UCSD-AML1 (cell line): ENCODE results near the gene IL7R.
"Not testable (repeated sequence)": the region's sequence is repeated elsewhere in the genome, so short reads cannot be mapped to it uniquely, and the experiment has no call there.

Experiments
- DNase-seq: peaks from one replicate; lab custom pipeline; 2025; ENCODE audit not compliant: unreplicated experiment; lab: John Stamatoyannopoulos, UW

The IL7R gene

DNA sequence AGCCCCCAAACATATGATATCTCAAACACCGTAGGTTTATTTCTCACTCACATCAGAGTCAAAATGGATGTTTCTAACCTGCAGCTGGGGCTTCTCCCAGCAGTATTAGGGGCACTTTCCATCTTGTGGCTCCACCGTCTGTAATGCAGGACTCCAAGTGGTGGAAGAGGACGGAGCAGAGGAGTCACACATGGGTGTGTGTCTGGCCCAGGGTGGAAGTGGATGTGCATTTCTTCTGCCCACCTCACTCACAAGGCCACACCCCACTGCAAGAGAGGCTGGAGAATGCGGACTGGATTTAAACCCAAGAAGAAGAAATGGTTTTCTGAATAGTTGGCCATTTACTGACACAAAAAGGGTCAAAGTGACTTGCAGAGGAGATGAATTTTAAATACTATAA lies 13.9 kb downstream of the IL7R start:
- DNase-seq, result no peak

DNA sequence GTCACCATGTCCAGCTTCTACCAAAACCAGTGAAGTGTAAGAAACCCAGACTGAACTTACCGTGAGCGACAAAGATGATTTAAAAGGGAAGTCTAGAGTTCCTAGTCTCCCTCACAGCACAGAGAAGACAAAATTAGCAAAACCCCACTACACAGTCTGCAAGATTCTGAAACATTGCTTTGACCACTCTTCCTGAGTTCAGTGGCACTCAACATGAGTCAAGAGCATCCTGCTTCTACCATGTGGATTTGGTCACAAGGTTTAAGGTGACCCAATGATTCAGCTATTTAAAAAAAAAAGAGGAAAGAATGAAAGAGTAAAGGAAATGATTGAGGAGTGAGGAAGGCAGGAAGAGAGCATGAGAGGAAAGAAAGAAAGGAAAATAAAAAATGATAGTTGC lies 19.8 kb downstream of the IL7R start:
- no peak for DNase-seq

DNA sequence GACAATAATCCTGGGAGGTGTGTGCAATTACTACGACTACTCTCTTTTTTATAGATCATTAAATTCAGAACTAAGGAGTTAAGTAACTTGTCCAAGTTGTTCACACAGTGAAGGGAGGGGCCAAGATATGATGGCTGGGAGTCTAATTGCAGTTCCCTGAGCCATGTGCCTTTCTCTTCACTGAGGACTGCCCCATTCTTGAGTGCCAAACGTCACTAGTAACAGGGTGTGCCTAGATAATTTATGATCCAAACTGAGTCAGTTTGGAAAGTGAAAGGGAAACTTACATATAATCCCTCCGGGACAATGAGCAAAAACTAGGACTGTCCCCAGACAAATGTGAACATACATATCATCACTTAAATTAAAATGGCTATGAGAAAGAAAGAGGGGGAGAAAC lies 20.2 kb downstream of the IL7R start:
- no peak for DNase-seq

DNA sequence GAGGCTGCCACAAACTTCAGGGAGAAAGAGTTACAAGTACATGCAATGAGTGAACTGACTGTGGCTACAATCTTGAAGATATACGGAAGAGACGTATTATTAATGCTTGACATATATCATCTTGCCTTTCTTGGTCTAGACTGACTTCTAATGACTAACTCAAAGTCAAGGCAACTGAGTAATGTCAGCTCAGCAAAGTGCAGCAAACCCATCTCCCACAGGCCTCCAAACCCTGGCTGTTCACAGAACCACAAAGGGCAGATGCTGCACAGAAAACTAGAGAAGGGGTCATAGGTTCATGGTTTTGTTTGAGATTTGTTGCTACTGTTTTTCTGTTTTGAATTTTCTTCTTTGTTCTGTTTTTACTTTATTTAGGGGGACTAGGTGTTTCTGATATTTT lies 21.0 kb downstream of the IL7R start:
- no peak for DNase-seq

DNA sequence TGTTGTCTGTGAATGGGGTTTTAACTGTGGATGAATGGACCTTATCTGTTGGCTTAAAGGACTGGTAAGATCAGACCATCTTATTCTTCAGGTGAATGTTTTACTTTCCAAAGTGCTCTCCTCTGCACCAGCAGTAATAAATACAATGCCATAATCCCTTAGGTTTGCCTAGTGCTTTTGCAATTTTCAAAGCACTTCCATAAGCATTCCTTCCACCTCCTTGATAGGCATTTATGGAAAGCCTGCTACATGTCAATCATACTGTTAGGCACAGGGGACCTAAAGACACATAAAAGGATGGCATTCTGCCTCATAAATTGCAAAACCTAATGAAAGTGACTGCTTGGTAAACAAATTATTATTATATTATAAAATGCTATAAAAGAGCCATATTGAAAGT lies 21.4 kb downstream of the IL7R start:
- DNase-seq, result no peak

DNA sequence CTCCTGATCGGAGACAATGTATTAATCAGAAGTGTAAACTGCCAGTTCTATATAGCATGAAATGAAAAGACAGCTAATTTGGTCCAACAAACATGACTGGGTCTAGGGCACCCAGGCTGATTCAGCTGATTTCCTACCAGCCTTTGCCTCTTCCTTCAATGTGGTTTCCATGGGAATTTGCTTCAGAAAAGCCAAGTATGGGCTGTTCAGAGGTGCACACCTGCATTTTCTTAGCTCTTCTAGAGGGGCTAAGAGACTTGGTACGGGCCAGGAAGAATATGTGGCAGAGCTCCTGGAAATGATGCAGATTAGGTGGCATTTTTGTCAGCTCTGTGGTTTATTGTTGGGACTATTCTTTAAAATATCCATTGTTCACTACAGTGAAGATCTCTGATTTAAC lies 22.4 kb downstream of the IL7R start:
- DNase-seq, result no peak

DNA sequence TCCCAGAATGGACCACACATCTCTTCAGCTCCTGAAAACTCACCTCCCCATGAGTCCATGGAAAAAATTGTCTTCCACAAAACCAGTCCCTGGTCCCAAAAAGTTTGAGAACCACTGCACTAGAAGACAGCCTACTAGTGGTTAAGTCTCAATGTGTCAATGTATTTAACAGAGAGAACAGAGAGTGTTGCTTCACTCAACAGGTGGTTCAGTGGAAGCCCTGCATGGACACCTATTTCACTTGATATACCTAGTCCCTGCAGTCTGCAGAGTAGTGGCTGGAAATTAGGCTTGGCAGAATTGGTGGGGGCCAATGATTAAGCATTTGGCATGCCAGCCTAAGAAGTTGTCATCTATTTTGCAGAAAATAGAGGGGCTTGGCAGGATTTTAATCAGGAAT lies 23.0 kb downstream of the IL7R start:
- DNase-seq, result no peak

DNA sequence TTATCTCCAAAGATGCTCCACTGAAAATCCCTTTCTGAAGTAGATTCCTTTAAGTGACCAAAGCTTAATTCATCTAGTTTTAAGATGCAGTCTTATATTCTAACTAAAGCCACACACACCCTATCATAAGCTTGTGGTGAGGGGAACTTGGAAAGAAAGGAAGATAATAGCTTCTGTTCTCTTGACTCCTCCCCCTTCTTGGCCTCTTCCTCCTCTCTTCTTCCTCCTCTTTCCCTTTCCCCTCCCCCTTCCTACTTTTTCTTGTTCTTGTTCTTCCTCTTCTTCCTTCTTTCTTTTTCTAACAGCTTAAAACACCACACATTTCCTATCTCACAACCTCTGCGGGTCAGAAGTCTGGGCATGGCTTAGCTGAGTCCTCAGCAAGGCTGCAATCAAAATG lies 23.5 kb downstream of the IL7R start:
- no peak for DNase-seq

DNA sequence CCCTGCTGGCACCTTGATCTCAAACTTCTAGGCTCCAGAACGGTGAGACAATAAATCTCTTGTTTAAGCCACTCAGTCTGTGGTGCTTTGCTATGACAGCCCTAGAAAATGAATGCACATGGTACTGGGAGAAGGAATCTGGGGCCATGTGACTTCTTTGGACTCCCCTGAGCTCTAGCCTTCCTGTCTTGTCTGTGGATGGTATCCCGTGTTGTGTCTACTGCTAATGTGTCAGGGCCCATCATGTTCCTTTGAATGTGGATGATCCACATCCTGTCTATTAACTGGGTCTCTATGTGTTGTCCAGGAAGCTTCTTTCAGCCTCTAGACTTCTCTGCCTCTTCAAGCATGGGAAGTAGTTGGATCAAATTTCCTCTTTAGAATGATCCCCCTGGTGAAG lies 25.1 kb downstream of the IL7R start:
- DNase-seq, result no peak

DNA sequence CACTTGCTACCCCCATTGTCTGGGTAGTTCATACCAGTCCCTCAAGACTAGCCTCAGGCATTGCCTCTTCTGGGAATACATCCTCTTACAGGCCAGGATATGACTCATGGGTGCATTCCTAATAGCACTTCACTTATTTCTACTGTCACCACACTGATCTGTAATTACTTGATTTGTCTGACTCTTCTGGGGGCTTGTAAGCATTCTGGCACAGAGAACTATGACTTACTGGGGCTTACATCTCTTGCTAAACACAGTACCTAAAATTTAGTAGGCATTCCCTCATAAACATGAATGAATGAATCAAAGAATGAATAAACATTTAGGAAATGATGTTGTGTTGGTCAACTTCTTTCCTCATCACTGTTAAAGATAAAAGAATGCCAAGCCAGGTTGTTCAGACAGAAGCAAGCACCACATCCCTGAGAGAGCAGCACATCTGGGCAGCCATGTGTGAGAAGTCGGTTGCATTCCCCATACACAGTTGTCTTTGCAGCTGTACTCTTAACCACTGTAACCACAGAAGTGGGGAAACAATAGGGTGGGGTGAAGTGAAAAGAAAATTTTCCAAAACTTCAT lies 27.6 kb downstream of the IL7R start:
- DNase-seq, result peak; percentile 13

DNA sequence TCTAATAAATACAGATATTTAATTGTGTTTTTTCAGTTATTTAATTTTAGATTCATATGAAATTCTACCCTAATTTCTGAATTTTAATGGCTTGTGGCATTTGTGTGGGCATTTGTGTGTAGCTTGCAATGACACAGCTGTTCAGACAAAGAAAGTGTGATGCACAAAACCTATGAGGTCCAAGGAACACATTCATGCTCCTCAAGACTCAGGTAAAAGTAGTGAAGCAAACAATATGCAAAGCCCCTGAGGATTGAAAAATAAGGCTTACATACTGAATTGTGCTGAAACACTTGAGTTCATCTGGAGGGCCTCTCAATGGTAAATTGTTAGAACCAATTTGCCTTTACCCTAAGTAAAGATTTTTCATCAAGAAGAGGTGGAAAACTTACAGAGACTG lies 28.1 kb downstream of the IL7R start:
- no peak for DNase-seq

DNA sequence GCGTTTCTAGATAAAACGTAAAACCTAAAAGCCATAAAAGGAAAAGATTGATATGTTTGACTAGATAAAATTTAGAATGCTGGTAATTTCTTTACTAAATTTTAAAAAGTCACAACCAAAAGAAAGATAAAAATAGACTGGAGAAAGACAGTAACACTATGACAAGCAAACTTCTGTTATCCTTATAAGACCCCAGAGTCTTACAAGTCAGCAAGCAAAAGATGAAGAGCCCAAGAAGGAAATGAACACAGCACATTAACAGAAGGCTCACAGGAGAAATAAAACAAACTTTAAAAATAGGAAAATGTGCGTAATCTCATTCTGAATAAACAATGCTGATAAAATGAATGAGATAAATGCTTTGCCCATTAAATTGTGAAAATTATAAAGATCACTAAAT lies 29.7 kb downstream of the IL7R start:
- no peak for DNase-seq

DNA sequence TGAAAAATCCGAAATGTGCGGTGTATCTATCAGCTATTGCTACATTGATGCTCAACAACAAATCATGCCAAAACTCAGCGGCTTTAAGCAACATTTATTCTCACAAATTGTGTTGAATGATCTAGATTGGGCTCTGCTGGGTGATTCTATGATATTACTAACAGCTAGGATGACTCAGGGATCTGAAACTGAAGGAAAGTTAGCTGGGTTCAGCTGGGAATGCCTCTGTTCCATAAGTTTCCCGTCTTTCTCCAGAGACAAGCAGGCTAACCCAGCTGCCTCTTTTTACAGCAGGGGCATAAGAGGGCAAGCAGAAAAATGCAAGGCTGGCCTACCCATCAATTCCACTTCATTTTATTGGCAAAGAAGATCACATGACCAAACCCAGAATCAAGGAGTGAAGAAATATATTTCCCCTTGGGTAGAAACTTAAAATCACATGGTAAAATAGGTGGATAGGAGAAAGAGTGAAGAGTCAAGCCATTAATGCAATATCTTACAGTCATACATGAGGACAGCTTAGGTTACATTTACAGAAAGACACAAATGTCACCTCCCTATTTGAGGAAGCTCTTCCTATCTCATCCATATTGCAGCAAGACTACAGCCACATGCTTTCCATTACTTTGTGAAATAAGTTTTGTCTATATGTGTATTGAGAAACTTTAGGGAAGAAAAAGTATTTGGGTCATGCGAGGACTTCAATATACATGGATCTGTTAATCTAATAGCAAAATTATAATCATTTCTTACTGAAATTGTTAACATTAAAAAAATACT lies 30.8 kb downstream of the IL7R start:
- DNase-seq, result no peak

DNA sequence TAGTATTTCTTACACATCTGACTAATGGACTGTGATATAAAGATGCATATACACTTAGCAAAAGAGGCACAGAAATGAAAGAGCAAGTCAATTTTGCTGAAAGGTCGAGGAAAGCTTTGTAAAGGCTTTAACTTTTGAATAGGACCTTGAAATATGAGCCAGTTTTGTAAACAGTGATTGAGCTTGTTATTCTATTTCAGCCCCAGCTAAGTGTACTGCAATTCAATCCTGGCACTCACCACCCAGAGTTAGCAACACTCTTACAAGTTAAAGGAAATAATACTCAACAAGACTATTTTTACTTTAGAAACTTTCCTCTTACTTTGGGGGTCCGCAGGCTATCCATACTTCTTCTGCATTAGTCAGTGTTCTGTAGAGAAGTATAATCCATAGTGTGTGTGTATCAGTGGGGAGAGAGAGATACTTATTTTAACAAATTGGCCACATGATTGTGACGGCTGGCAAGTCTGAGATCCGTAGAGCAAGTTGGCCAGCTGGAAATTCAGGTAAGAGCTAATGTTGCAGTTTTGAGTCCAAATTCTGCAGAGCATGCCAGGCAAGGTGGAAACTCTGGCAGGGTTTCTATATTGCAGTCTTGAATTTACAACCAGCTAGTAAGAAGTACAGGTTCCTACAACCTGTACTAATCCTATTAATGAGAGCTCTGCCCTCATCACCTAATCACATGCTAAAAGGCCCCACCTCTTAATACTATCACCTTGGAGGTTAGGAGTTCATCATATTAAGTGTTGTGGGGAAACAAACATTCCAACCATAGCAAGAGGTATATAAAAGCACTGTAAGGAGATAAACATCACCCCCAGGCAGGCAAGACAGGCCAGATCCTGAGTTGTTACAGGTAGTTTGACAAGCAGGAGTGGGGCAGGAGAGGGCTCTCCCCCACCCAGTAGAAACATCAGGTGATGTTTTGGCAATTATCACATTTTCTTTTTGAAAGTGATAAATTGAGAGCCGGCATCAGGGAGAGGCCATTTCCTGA lies 33.6 kb downstream of the IL7R start:
- no peak for DNase-seq

DNA sequence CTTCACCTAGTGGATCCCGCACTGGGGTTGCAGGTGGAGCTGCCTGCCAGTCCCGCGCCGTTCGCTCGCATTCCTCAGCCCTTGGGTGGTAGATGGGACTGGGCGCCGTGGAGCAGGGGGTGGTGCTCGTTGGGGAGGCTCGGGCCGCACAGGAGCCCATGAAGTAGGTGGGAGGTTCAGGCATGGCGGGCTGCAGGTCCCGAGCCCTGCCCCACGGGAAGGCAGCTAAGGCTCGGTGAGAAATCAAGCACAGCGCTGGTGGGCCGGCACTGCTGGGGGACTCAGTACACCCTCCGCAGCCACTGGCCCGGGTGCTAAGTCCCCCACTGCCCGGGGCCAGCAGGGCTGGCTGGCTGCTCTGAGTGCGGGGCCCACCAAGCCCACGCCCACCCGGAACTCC lies 36.1 kb downstream of the IL7R start:
- not testable (repeated sequence) for DNase-seq

DNA sequence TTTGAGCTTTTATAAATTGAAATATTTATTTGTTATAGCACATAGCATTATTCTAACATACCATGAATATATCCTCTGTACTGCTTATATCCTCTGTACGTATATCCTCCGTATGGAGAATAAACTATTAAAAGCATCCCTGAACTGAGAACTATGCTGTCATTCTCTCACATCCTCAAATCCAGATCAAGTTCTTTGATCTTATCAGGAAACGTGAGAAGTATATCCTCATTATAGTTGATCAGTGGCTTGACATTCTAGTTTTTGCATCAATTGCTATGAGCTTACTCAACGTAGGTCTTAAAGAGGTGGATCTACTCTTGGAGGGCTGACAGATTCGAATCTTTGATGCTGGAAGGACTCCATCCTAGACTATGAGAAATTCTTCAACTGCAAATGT lies 37.4 kb downstream of the IL7R start:
- DNase-seq, result no peak

DNA sequence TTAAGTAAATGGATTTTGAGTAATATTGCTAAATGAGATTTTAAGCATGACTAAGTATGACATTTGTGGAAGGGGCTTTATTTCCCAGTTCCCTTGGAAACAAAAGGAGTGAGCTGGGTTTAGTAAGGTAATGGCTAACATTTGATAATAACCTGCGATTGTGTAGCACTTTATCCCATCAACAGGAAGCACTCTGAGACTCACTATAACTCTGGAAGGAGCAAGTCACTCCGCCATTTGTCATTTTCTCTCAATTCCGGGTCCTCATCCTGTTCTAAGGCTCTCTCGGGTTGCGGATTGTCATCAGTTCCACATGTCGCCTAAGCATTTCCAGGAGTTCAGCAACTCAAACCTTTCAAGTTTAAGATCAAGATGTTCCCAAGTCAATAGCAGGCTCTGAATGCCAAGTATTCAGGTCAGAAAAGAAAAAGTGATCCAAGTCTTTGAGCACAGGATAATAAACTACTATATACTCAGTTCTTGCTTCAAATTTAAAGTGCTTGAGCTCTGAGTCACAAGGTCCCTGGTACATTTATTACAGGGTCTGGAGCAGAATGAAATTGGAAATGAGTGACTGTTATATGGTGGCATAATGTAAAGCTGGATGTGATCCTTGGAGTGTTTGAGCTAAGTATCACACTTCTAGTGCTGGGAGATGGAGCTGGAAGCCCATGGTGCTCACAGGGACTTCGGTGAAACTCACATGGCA lies 42.4 kb downstream of the IL7R start:
- no peak for DNase-seq

DNA sequence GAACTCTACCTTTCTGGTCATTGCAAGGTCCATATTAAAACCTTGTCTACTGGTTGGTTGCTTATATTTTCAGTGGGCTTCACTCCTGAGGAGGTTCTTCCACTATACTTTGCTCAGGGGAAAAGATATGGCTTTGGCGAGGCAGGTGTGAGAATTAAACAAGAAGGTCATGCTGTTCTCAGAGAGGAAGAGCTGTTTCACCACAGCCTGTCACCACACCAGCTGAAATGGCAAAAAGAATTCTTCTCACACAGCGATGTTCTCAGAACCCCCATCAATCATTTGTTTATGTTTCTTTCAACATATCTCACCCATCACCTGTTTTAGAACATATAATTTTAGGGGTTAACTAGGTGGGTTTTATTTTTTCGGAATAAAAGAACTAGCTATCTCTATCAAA lies 43.1 kb downstream of the IL7R start:
- no peak for DNase-seq

DNA sequence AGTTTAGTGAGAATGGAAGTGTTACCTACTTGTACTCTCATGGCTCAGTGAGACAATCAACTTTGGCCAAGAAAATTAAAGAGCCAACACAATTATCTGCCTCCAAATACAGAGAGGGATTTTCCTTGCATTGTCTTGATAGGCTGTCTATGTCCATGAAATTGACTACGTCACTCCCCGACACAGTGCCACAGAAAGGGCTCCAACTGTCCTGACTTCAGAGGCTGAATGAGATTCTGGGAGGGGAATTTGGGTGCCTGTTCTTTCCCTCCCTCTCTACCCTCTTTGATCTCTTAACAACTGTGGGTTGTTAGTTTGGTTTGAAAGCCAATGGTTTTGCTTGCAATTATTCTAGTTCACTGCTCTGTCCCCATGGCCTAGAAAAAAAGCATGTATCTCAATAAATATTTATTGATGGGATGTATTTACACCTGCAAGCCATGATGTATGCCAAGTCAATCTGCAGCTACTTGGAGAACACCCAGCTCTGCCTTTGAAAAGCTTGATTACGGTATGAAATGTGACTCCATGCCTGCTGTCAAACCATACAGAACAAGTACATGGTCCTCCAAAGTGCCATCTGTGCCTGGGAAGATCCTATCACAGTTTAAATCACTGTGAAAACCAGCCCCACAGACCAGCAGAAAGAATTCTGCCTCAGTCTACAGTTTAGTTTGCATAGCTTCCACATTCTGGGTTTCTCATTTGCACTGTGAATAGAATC lies 44.4 kb downstream of the IL7R start:
- DNase-seq, result no peak

DNA sequence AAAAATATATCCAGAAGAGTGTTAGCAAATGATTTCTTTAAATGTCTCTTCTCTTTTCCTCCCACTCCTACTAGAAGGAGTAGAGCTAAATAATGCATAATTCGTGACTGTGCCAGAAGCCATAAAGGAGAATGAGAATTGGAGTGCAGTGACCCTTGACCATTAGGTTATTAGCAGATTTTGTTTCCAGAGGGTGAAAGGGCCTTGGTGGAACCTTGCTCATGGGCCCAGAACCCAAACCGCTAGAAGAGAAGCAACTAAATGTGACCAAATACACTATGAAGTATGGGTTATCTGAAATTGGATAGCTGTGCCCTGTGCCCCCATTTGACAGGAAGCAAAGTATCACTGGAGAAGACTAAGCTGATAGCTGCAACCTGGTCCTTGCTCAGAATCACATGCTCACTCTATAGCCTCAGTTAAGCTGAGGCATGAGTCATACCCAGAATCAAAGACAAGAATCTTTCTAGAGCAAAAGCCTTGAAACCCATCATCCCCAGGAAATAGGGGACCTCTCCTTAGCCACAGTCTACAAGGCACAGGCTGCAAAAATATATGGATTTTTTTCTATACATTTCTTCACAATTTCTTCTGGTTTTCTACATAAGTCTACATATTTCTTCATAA lies 45.5 kb downstream of the IL7R start:
- DNase-seq, result no peak
